Stimulated activated CD4-positive, alpha-beta T cell treated with anti-CD3 and anti-CD28 coated beads, Interleukin-1b, Interleukin-23, amount 100 ng/mL, for 4 hours (primary cell): ENCODE measurements around the gene HOXD13.

Experiments used
- DNase-seq, 2 donors: peaks; one replicate each; pipeline ENCODE4 v3.0.0-alpha.2; 2020; ENCODE audit warnings: low read depth in 2 of 2

HOXD13 gene

GRCh38 chr2:176081376-176081836 lies 11.1 kb upstream of the HOXD13 start:
- no peak for DNase-seq

DNA sequence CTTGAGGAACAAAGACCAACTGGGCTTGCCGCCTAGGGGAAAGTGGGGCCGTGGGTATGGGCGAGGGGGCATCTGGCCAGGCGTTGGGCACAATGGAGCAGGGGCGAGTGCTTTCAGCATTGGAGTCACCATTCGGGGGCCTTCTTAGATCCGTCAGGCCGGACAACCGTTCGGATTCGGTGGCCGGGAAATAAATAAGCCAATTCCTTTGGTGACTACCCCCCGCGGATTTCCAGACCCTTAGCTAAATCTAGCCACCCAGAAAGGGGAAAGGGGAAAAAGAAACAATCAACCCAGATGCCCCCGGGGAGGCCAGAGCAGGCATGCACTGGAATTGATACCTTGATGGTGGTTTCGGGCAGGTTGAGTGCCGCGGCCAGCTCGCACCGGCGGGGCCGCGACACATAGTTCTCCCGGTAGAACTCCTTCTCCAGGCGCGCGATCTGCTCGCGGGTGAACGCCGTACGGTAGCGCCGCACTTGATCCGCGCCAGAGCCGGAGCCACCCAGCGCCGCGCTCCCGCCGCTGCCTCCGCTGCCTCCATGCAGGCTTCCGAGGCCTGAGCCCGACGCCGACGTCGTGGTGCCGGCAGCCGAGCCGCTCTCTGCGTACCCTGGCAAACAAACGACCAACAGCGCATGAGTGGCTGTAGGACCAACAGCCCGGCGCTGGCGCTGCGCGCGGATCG lies 10.5 kb upstream of the HOXD13 start:
- DNase-seq: no peak

DNA sequence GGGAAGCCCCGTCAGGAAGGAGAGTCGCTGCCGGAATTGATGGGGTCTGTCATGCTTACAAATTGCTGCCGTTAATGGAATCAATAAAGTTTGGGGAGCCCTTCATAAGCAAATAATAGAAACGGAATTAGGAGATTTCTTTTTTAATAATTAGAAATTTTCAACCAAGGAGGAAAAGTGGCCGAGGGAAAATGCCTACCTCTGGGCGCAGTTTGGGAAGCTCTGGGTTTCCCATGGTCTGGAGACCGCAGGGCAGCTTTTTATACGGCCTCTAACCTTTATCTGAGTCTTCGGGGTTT lies 10.0 kb upstream of the HOXD13 start:
- DNase-seq: no peak

DNA sequence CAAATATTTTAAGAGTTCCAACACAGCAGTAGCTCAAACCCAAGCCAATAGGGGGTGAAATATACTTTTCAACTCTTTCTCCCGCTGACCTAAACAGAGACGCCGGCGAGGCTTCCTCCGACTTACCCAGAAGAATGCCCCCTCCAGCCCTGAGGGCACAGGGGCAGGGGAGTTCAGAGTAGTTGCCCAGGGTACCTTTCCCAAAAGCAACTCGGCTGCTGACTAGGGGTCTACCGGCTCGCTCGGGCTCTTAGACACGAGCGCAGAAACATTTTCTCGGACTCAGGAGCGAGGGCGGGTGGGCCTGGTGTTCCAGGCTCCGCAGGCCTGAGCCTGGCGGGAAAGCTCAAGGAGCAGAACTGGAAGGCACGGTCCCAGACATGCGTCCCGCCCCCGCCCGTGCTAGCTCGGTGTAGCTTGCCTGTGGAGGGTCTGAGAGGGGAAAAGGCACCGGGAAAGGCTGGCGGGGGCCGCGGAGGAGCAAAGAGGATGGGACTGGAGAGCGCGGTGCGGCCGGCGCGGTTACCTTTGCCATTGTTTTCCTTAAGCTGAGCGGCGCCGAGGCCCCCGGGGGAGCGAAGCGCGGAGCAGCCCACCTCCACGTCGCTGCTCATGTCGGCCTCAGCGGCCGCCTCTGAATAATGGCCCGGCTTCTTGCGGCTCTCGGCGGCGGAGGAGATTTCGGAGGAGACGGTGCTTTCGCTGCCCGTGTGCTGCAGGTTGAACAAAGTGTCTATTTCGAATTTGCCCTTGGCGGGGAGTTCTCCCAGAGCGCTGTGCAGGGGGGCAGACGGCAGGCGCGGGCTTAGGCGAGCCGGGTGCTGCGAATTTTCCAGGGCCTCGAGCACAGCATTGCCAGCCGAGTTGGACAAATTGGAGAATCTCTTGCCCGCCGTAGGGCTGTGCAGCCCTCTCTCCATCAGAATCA lies 9.4 kb upstream of the HOXD13 start:
- no peak for DNase-seq

GRCh38 chr2:176083796-176084261 lies 8.7 kb upstream of the HOXD13 start, which contains the start of gene EVX2:
Gene EVX2, minus strand, starts transcription at chr2:176083962. Its CDS starts 186 bp downstream, at chr2:176083776.
- no peak for DNase-seq

DNA sequence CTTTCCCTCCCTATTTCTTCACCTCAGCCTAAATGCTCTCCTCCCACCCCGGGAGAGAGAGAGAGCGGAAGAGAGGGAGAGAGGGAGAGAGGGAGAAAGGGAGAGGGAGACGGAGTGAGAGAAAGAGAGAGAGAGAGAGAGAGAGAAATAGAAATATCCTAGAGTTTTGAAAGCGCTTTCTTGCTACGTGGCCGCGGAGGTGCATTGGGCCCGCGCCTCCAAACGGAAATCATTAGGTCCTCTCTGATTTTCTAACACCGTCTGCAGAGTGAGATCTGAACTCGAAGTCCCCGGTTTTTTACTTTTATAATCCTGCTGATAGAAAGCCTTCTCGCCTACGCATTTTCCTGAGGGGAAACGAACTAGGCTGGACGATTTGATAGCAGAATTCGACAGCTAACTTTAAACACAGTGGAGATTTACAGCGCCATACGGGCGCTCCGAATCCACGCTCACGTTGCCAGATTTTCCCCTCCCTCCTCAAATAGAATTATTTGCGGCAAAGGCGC lies 7.9 kb upstream of the HOXD13 start:
- no peak for DNase-seq

DNA sequence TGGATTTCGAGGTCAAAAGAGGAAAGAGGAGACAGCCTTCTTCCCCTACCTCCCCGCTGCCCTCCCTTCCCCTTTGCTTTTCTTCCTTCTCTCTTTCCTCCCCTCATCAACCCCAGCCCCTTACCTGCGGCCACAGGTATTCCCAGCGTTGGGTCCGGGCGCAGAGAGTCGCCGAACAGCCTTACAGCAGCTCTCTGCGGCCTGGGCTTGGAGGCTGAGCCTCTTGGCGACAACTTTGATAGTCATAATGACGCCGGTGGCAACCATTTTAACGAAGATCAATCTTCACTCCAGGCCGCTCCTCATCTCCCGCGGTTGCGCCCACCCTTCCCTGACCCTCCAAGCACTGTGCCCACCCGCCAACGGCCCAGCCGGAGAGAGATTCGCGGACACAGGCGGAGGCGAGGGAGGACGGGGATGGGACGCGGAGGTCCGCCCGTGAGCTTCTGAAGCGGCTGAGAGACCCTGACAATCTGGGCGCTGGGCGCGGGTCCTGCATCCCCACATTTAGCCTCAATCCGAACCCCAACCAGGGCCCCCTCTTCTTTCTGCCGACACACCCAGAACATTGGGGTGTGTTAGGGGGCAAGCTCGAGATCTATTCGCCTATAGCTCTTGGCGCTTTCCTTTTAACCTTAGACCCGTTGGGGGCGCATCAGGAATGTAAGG lies 7.3 kb upstream of the HOXD13 start:
- no peak for DNase-seq

DNA sequence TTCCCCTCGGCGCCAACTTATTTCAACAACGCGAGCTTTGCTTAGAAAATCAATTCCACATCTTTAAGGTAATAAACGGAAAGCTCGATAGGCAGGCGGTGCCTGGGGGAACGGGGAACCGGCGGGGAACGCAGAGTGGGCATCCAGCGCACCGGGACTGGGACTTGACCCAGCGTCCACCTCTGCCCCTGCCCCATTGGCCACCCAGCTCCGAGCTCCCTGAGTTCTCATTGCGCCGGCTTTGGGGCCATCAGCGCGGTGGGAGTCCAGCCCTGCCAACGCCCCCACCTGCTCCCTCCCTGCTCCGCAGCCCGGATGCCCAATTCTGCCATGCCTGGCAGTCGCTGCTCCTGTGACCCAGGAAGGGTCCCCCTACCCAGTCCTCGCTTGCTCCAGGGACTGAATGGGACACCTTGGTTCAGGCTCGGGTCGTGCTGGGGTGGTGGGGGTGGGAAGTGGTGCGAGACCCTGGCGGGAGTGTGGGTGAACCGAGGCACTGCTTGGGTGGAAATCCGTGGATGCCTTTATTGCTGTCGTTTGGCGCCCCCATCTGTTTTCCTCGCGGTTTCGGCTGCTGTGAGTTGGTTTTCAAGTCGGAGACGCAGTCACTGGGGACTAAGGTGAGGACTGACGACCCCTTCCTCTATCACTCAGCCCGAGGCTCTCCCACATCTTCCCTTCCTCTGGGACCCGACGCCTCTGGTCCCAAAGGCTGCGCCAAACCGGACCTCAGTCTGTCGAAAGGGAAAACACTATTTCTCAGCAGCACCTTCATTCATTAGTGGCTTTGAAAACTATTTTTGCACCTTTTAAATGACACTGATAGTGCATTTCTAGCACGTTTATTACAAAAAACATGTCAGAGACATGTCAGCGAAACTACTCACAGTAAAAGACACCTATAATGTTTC lies 6.4 kb upstream of the HOXD13 start:
- DNase-seq: no peak

DNA sequence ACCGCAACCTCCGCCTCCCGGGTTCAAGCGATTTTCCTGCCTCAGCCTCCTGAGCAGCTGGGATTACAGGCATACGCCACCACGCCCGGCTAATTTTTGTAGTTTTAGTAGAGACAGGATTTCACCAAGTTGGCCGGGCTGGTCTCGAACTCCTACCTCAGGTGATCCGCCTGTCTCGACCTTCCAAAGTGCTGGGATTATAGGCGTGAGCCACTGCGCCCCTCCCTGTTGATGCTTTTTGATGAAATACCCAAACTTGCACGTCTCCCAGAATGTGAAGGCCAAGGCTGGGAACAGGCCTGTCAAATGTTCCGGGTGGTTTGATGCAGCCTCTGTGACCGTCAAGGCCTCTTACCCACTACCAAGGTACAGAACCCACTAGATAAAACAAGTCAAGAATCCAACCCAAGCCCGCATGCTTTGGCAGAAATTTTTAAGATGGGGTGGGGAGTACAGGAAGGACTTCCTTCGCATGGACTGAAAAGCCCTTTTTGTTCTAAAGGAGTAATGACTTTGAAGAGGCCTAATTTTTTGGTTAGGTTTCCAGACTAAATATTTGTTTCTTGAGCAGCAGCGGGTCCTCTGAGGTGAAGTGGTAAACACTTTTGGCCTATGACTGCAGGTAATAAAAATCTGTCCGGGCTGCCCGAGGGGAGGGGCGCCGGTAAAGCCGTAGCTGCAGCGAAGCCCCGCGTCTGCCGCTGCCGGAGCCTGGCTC lies 5.0 kb upstream of the HOXD13 start:
- no peak for DNase-seq

GRCh38 chr2:176088048-176088936 lies 4.2 kb upstream of the HOXD13 start:
- DNase-seq: no peak

- no peak for DNase-seq
These were observed 3.3 kb upstream of the HOXD13 start for GRCh38 chr2:176088937-176089842.

GRCh38 chr2:176089843-176090395 lies 2.6 kb upstream of the HOXD13 start:
- DNase-seq: no peak

- no peak for DNase-seq
These were observed 1.7 kb upstream of the HOXD13 start for GRCh38 chr2:176090862-176091261.

DNA sequence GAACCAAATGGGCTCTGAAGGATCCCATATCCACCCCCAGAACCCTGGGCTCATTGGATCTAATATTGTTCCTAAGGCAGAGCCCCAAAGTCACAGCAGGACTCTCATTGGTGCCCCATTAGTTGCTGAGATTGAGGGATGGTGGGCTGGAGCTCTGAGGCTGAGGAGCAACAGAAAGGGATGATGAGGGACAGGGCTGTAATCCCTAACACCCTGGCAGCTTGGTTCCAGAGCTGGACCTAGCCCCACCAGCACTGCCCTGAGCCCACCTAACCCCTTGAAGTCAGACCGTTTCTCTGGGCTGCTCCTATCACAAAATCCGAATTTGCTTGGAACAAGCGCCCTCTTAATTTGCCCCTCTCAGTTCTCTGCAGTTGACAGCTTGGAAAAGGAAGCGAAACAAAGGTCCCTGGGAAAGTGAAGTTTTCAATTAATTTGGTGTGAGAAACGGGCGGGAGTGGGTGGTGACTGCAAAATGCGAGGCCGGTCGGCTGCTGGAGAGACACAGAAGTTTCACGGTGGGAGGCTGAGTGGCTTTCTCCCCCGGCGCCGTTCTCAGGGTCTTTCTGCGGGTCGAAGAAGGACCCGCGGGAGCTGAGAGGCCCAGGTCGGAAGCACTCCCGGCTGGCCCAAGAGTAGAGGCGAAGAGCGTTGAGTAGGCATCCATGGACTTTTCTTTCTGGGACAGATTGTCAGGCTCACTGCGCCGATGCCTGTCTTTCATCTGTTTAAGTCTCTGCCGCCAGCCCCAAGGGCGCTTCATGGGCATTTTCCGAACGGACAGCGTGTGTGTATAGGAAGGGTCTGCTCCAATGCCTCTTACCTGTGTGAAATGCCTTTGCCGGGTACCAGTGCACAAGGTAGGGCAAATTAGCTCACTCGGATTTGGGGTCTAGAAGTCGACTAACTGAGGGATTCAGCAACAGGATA lies 927 bp upstream of the HOXD13 start:
- DNase-seq: no peak

DNA sequence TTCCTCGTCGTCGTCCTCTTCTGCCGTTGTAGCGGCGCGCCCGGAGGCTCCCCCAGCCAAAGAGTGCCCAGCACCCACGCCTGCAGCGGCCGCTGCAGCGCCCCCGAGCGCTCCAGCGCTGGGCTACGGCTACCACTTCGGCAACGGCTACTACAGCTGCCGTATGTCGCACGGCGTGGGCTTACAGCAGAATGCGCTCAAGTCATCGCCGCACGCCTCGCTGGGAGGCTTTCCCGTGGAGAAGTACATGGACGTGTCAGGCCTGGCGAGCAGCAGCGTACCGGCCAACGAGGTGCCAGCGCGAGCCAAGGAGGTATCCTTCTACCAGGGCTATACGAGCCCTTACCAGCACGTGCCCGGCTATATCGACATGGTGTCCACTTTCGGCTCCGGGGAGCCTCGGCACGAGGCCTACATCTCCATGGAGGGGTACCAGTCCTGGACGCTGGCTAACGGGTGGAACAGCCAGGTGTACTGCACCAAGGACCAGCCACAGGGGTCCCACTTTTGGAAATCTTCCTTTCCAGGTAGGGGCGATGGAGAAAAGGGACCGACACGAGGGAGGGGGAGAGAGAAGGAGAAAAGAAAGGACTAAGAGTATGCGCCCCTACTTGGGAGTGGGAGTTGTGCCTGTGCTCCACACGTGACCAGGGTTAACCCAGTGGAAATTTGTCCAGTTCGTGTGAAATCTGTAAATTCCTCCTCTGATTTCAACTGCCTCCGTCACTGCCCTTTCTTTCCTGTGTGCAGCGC lies 800 bp downstream of the HOXD13 start:
- no peak for DNase-seq

GRCh38 chr2:176093898-176094249 lies 1.4 kb downstream of the HOXD13 start:
- no peak for DNase-seq
